HG03159 (cell line): ENCODE measurements around the gene SPC25.

Experiments used
- ATAC-seq: cut with Tn5 transposase; IDR thresholded peaks from one replicate; pipeline ENCODE4 v1.9.1; 2021; ENCODE audit warnings: mild to moderate bottlenecking, moderate library complexity; ENCODE audit not compliant: unreplicated experiment

Gene SPC25

GRCh38 chr2:168849610-168850009, 40.6 kb downstream of the SPC25 start:
- no peak for ATAC-seq

- no peak for ATAC-seq
Measured at GRCh38 chr2:168848225-168848624, 42.0 kb downstream of the SPC25 start.

GRCh38 chr2:168843253-168843652, 47.0 kb downstream of the SPC25 start:
- no peak for ATAC-seq

GRCh38 chr2:168841445-168841844, 48.8 kb downstream of the SPC25 start:
- ATAC-seq, result no peak

GRCh38 chr2:168835969-168836368, 54.3 kb downstream of the SPC25 start:
- no peak for ATAC-seq

GRCh38 chr2:168831662-168832061, 58.6 kb downstream of the SPC25 start:
- ATAC-seq, result no peak

GRCh38 chr2:168830958-168831357, 59.3 kb downstream of the SPC25 start:
- ATAC-seq, result no peak

- ATAC-seq, result no peak
Measured at GRCh38 chr2:168825126-168825525, 65.1 kb downstream of the SPC25 start.

- no peak for ATAC-seq
Measured at GRCh38 chr2:168821992-168822391, 68.2 kb downstream of the SPC25 start.

- ATAC-seq, result no peak
Measured at GRCh38 chr2:168821577-168821976, 68.7 kb downstream of the SPC25 start.
